Testis (tissue), 2 donors: ENCODE results near the gene TMEM141.
"Not testable (repeated sequence)": the region's sequence is repeated elsewhere in the genome, so short reads cannot be mapped to it uniquely, and the experiment has no call there.

Experiments used
- POLR2A ChIP-seq: fragments of 450-650 bp; IDR thresholded peaks from one replicate; pipeline ENCODE4 v1.6.1; 2017; ENCODE audit warnings: antibody characterized with exemption, mild to moderate bottlenecking, moderate library complexity
- TF ChIP-seq, protein P1 (sequence below), 3 experiments: fragments of 450-650 bp in 2 of 3; fragments of 200-600 bp in 1 of 3; sonication (generic) in 1 of 3; IDR thresholded peaks; one replicate each; pipeline ENCODE4 v1.5.1; 2016 to 2019; ENCODE audit warnings: antibody characterized with exemption in 3 of 3, mild to moderate bottlenecking in 2 of 3, moderate library complexity in 1 of 3

GRCh38 chr9:136788644-136789522 is 2.3 kb upstream of the TMEM141 start:
- TF ChIP-seq, protein P1, sequence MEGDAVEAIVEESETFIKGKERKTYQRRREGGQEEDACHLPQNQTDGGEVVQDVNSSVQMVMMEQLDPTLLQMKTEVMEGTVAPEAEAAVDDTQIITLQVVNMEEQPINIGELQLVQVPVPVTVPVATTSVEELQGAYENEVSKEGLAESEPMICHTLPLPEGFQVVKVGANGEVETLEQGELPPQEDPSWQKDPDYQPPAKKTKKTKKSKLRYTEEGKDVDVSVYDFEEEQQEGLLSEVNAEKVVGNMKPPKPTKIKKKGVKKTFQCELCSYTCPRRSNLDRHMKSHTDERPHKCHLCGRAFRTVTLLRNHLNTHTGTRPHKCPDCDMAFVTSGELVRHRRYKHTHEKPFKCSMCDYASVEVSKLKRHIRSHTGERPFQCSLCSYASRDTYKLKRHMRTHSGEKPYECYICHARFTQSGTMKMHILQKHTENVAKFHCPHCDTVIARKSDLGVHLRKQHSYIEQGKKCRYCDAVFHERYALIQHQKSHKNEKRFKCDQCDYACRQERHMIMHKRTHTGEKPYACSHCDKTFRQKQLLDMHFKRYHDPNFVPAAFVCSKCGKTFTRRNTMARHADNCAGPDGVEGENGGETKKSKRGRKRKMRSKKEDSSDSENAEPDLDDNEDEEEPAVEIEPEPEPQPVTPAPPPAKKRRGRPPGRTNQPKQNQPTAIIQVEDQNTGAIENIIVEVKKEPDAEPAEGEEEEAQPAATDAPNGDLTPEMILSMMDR (IDR thresholded peaks at IDR 0.05), result not testable (repeated sequence)
- TF ChIP-seq POLR2A, result not testable (repeated sequence)
